ENCODE measurements around the gene ST3GAL5. TPM values are rescaled to one million over a fixed set of nuclear protein-coding genes. Genes with fewer than 3 reads are reported as not detected.

The ST3GAL5 gene
- total RNA-seq, 3 donors from 2014 or later = 20.8 to 52.5 (median 29.5) TPM

DNA sequence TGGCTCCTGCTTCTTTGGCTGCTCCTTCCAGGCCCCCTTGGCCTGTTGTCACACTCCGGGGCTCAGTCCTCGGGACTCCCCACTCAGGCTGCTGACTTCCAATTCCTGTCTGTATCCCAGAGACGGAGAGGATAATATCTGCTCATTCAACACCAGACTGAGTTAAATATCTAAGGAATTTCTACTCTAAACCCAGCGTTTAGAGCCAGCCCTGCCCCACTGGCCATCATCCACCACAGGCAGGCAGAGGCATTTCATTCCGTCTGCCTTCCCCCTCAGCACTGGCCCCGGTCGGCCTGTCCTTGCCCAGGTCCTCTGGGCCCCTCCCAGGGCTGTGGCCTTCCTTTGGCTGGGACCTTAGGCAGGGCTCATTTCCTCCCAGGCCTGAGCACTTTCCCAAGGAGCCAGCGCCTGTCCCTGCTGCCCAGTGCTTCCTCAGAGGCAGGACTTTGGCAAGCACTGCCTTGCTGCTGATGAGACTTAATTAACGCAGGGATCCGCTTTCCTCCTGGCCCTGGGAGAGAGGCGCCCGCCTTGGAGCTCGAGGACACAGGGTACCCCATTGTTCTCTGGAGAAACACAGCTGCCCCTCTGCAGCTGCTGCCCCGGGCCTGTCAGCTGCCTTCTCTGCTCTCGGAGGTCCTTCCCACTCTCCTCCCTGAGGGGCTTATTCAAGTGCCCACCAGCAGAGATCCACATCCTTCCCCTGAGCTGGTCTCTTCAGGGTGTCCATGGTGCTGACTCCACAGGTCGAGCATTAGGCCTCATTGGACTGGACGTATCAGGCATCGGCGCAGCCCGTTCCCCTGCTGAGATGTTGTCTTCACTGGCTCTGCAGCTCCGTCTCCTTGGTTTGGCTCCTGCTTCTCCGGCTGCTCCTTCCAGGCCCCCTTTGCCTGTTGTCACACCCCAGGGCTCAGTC lies 92.2 kb downstream of the ST3GAL5 start:
- Histone ChIP-seq H3K4me1 (peaks cover 0 to 3% of the 10 kb centered on the region in 2 donors), H3K36me3 (no peaks in the 10 kb centered on the region), H3K4me3 (no peak overlapping the region), H3K27ac (peak overlapping the region in 1 of 2 donors; percentile 71), H3K9me3 (peaks cover 0 to 6% of the 10 kb centered on the region in 2 donors), H3K27me3 (no peaks in the 10 kb centered on the region)
- intact Hi-C loops (cut with DNase I; ENCODE audit: low total_unique reads) = no loop called here
- no peak for TF ChIP-seq CTCF (IDR thresholded peaks at IDR 0.05)
- no peak for TF ChIP-seq POLR2AphosphoS5 (IDR thresholded peaks at IDR 0.05)
- no peak for TF ChIP-seq POLR2A (IDR thresholded peaks at IDR 0.05)
- DNase-seq (ENCODE audit: low spot score in 2 of 2) = peak in 1 of 2 donors; percentile 44

DNA sequence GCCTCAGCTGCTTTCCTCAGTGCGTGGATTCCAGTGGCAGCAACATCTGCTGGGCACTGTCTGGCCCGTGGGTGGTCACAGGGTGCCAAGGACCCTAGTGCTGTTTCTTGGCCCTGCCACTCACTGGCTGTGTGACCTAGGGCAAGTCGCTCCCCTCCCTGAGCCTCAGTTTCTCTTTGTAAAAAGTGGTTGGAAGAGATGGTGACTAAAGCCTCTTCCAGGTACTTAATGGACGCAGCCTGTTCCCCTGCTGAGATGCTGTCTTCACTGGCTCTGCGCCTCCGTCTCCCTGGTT lies 92.8 kb downstream of the ST3GAL5 start:
- no peak for DNase-seq (ENCODE audit: low spot score in 2 of 2)
- Histone ChIP-seq H3K4me1 (peaks cover 0 to 3% of the 10 kb centered on the region in 2 donors), H3K27ac (peak overlapping the region in 1 of 2 donors; percentile 71), H3K9me3 (peaks cover 0 to 2% of the 10 kb centered on the region in 2 donors), H3K27me3 (no peaks in the 10 kb centered on the region), H3K4me3 (no peak overlapping the region), H3K36me3 (no peaks in the 10 kb centered on the region)
- TF ChIP-seq POLR2A (IDR thresholded peaks at IDR 0.05) (no peak), POLR2AphosphoS5 (IDR thresholded peaks at IDR 0.05) (no peak), CTCF (IDR thresholded peaks at IDR 0.05) (no peak)
- intact Hi-C loops (cut with DNase I; ENCODE audit: low total_unique reads) = no loop called here

DNA sequence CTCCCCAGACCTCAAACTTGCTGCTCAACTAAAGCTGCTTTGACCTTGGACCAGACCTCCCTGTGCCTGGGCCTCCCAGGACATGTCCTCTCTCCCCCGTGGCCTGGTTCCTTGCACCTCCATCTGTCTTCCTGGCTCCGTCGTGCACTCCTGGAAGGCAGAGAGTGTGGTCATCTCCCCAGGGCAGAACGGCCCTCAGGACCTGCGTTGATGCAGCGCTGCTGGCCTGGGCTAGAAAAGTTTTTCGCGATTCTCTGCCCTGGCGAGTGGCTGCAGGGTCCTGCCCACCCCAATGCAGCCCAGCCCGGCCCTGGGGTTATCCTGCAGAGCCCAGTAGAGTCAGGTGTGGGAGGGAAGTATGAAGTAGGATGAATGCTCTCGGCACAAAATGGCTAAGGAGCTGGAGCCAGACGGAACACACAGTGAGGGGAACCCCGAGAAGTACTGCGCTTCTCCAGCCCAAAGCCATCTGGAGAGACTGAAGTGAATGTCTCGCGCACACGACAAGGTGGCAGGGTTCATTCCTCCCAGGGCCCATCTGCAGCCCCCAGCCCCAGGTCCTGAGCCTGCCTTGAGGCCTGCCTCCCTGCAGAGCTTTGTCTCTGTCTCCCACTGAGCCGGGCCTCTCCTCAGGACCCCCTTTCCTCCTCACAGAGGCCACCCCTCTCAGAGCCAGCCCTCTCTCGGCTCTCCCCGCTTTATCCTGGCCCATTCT lies 93.3 kb downstream of the ST3GAL5 start:
- H3K4me3 ChIP-seq = no peak overlapping the region
- TF ChIP-seq CTCF (IDR thresholded peaks at IDR 0.05) (no peak), POLR2AphosphoS5 (IDR thresholded peaks at IDR 0.05) (no peak), POLR2A (IDR thresholded peaks at IDR 0.05) (no peak)
- no peaks in the 10 kb centered on the region for H3K27me3 ChIP-seq
- DNase-seq (ENCODE audit: low spot score in 2 of 2) = no peak
- H3K27ac ChIP-seq = peak overlapping the region in 1 of 2 donors; percentile 71
- no peaks in the 10 kb centered on the region for H3K9me3 ChIP-seq
- H3K36me3 ChIP-seq = no peaks in the 10 kb centered on the region
- H3K4me1 ChIP-seq = peaks cover 0 to 3% of the 10 kb centered on the region in 2 donors
- intact Hi-C loops (cut with DNase I; ENCODE audit: low total_unique reads) = no loop called here

DNA sequence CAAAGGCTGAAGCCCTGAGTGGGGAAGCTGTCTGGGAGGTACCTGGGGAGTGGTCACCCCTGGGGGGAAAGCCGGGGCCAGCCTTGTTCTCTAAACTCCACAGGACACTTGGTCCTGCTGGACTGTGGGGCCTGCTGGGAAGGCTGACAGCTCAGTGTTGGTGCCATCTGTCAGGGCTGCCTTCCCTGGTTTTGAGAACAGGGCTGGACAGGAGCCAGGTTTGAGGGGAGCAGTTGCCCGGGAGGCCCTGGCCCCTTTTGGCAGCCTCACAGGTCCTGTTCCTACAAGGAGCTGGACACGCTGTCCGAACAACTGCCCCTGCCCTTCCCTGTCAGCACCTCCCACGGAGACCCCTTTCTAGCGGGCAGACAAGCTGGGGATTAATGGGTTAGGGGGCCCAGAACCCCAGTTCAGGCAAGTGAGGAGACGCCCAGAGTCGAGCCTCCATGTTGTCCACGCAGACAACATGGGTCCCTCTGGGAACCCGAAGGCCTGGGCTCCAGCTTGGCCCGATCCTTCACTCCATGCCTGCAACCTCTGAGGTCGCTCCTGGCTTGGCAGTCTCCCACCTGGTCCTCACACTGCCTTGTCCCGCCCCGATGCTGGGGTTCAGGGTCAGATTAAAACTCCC lies 94.2 kb downstream of the ST3GAL5 start:
- no peak for TF ChIP-seq CTCF (IDR thresholded peaks at IDR 0.05)
- TF ChIP-seq POLR2AphosphoS5 (IDR thresholded peaks at IDR 0.05) = no peak
- TF ChIP-seq POLR2A (IDR thresholded peaks at IDR 0.05) = no peak
- Histone ChIP-seq H3K4me3 (no peak overlapping the region), H3K36me3 (no peaks in the 10 kb centered on the region), H3K4me1 (peaks cover 0 to 3% of the 10 kb centered on the region in 2 donors), H3K27ac (peak overlapping the region; percentile 23 to 65), H3K27me3 (no peaks in the 10 kb centered on the region), H3K9me3 (no peaks in the 10 kb centered on the region)
- intact Hi-C loops (cut with DNase I; ENCODE audit: low total_unique reads) = no loop called here
- DNase-seq (ENCODE audit: low spot score in 2 of 2) = no peak
